HEK293 (cell line): Measurements from ENCODE around the gene CHI3L1.

Experiments used
- KLF10 ChIP-seq: fragments of 450-650 bp; IDR thresholded peaks from 2 replicates; pipeline ENCODE4 v1.5.1; 2018; ENCODE audit warnings: missing biosample characterization, mild to moderate bottlenecking, missing genetic modification characterization
- KLF9 ChIP-seq: fragments of 450-650 bp; formaldehyde crosslinking; IDR thresholded peaks from 2 replicates; pipeline ENCODE4 v1.5.1; 2016; ENCODE audit warnings: missing biosample characterization, missing genetic modification characterization, low read depth
- PRDM10 ChIP-seq: fragments of 450-650 bp; formaldehyde crosslinking; IDR thresholded peaks from 2 replicates; pipeline ENCODE4 v1.5.1; 2016; ENCODE audit warnings: missing biosample characterization, missing genetic modification characterization
- SP7 ChIP-seq: fragments of 450-650 bp; formaldehyde crosslinking; IDR thresholded peaks from 2 replicates; pipeline ENCODE4 v1.5.1; 2016; ENCODE audit warnings: missing biosample characterization, missing genetic modification characterization
- TCF7L2 ChIP-seq: IDR thresholded peaks from 2 replicates; pipeline ENCODE4 v1.6.1; 2011; ENCODE audit warnings: low read depth, mild to moderate bottlenecking, inconsistent platforms, low read length, moderate library complexity, borderline replicate concordance
- WT1 ChIP-seq: fragments of 450-650 bp; formaldehyde crosslinking; IDR thresholded peaks from 2 replicates; pipeline ENCODE4 v1.5.1; 2016; ENCODE audit warnings: missing biosample characterization, missing genetic modification characterization
- ZBTB44 ChIP-seq: fragments of 450-650 bp; IDR thresholded peaks from 2 replicates; pipeline ENCODE4 v1.5.1; 2018; ENCODE audit warnings: missing biosample characterization, mild to moderate bottlenecking, missing genetic modification characterization
- ZNF138 ChIP-seq: fragments of 450-650 bp; formaldehyde crosslinking; IDR thresholded peaks from 2 replicates; pipeline ENCODE4 v1.5.1; 2016; ENCODE audit warnings: missing biosample characterization, missing genetic modification characterization, borderline replicate concordance
- ZNF223 ChIP-seq: fragments of 450-650 bp; formaldehyde crosslinking; IDR thresholded peaks from 2 replicates; pipeline ENCODE4 v1.5.1; 2016; ENCODE audit warnings: missing biosample characterization, missing genetic modification characterization
- ZNF23 ChIP-seq: fragments of 450-650 bp; formaldehyde crosslinking; IDR thresholded peaks from 2 replicates; pipeline ENCODE4 v1.5.1; 2016; ENCODE audit warnings: missing biosample characterization, missing genetic modification characterization, borderline replicate concordance
- ZNF248 ChIP-seq: fragments of 450-650 bp; formaldehyde crosslinking; IDR thresholded peaks from 2 replicates; pipeline ENCODE4 v1.5.1; 2017; ENCODE audit warnings: missing biosample characterization, missing genetic modification characterization
- ZNF302 ChIP-seq: fragments of 450-650 bp; formaldehyde crosslinking; IDR thresholded peaks from 2 replicates; pipeline ENCODE4 v1.5.1; 2016; ENCODE audit warnings: missing biosample characterization, missing genetic modification characterization, low read depth
- ZNF335 ChIP-seq: fragments of 450-650 bp; formaldehyde crosslinking; conservative IDR thresholded peaks from 2 replicates; pipeline ENCODE4 v1.5.1; 2016; ENCODE audit warnings: missing biosample characterization, missing genetic modification characterization
- ZNF37A ChIP-seq: fragments of 450-650 bp; IDR thresholded peaks from 2 replicates; pipeline ENCODE4 v1.5.1; 2018; ENCODE audit warnings: missing biosample characterization, missing genetic modification characterization
- ZNF473 ChIP-seq: fragments of 450-650 bp; formaldehyde crosslinking; IDR thresholded peaks from 2 replicates; pipeline ENCODE4 v1.5.1; 2017; ENCODE audit warnings: missing biosample characterization, missing genetic modification characterization
- ZNF501 ChIP-seq: fragments of 450-650 bp; formaldehyde crosslinking; IDR thresholded peaks from 2 replicates; pipeline ENCODE4 v1.5.1; 2016; ENCODE audit warnings: missing biosample characterization, missing genetic modification characterization
- ZNF548 ChIP-seq: fragments of 450-650 bp; formaldehyde crosslinking; IDR thresholded peaks from 2 replicates; pipeline ENCODE4 v1.5.1; 2016; ENCODE audit warnings: missing biosample characterization, missing genetic modification characterization
- ZNF549 ChIP-seq: fragments of 450-650 bp; IDR thresholded peaks from 2 replicates; pipeline ENCODE4 v1.5.1; 2018; ENCODE audit warnings: missing biosample characterization, missing genetic modification characterization, mild to moderate bottlenecking, inconsistent platforms, moderate library complexity
- ZNF561 ChIP-seq: fragments of 450-650 bp; IDR thresholded peaks from 2 replicates; pipeline ENCODE4 v1.5.1; 2018; ENCODE audit warnings: missing biosample characterization, missing genetic modification characterization, borderline replicate concordance
- ZNF621 ChIP-seq: fragments of 450-650 bp; formaldehyde crosslinking; IDR thresholded peaks from 2 replicates; pipeline ENCODE4 v1.5.1; 2017; ENCODE audit warnings: missing biosample characterization, missing genetic modification characterization
- ZNF623 ChIP-seq: fragments of 450-650 bp; formaldehyde crosslinking; IDR thresholded peaks from 2 replicates; pipeline ENCODE4 v1.5.1; 2016; ENCODE audit warnings: missing biosample characterization, missing genetic modification characterization
- ZNF624 ChIP-seq: fragments of 450-650 bp; formaldehyde crosslinking; IDR thresholded peaks from 2 replicates; pipeline ENCODE4 v1.5.1; 2017; ENCODE audit warnings: missing biosample characterization, missing genetic modification characterization
- ZNF658 ChIP-seq: fragments of 450-650 bp; formaldehyde crosslinking; IDR thresholded peaks from 2 replicates; pipeline ENCODE4; 2016; ENCODE audit warnings: missing biosample characterization, missing genetic modification characterization
- ZNF76 ChIP-seq: fragments of 450-650 bp; formaldehyde crosslinking; IDR thresholded peaks from 2 replicates; pipeline ENCODE4; 2016; ENCODE audit warnings: low read depth, missing biosample characterization, missing genetic modification characterization, borderline replicate concordance
- ZNF830 ChIP-seq: fragments of 450-650 bp; IDR thresholded peaks from 2 replicates; pipeline ENCODE4 v1.5.0; 2018; ENCODE audit warnings: missing biosample characterization, missing genetic modification characterization, low read depth, mild to moderate bottlenecking, moderate library complexity
- TF ChIP-seq, protein P1 (sequence below): fragments of 450-650 bp; formaldehyde crosslinking; IDR thresholded peaks from 2 replicates; pipeline ENCODE4 v1.5.1; 2017; ENCODE audit warnings: missing biosample characterization, missing genetic modification characterization
- TF ChIP-seq, protein P2 (sequence below): fragments of 450-650 bp; formaldehyde crosslinking; IDR thresholded peaks from 2 replicates; pipeline ENCODE4 v1.5.1; 2016; ENCODE audit warnings: missing biosample characterization, missing genetic modification characterization

CHI3L1 gene

GRCh38 chr1:203153051-203153988 is 33.2 kb downstream of the CHI3L1 start (continued):
- TF ChIP-seq ZNF624 (tag by site-specific recombination) (no peak), ZNF76 (tag by site-specific recombination) (no peak), WT1 (tag by site-specific recombination) (peak; percentile 50; the same call in 1 of the 2 replicates), ZNF223 (tag by site-specific recombination) (no peak), ZNF658 (tag by site-specific recombination) (no peak), ZBTB44 (tag by site-specific recombination) (no peak), ZNF621 (tag by site-specific recombination) (no peak), ZNF548 (tag by site-specific recombination) (no peak), ZNF37A (no peak), KLF9 (tag by site-specific recombination) (no peak), SP7 (no peak), ZNF561 (tag by site-specific recombination) (no peak), ZNF248 (no peak), ZNF335 (no peak), ZNF501 (no peak), PRDM10 (tag by site-specific recombination) (no peak), TCF7L2 (no peak; the same call in 1 of the 2 replicates), ZNF302 (no peak), ZNF138 (tag by site-specific recombination) (no peak), ZNF830 (tag by site-specific recombination) (no peak), ZNF23 (tag by site-specific recombination) (no peak), ZNF623 (tag by site-specific recombination) (no peak), KLF10 (tag by site-specific recombination) (no peak), ZNF549 (tag by site-specific recombination) (no peak), ZNF473 (tag by site-specific recombination) (no peak)
- TF ChIP-seq, protein P1, sequence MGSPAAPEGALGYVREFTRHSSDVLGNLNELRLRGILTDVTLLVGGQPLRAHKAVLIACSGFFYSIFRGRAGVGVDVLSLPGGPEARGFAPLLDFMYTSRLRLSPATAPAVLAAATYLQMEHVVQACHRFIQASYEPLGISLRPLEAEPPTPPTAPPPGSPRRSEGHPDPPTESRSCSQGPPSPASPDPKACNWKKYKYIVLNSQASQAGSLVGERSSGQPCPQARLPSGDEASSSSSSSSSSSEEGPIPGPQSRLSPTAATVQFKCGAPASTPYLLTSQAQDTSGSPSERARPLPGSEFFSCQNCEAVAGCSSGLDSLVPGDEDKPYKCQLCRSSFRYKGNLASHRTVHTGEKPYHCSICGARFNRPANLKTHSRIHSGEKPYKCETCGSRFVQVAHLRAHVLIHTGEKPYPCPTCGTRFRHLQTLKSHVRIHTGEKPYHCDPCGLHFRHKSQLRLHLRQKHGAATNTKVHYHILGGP (tag by site-specific recombination), result no peak
- TF ChIP-seq, protein P2, sequence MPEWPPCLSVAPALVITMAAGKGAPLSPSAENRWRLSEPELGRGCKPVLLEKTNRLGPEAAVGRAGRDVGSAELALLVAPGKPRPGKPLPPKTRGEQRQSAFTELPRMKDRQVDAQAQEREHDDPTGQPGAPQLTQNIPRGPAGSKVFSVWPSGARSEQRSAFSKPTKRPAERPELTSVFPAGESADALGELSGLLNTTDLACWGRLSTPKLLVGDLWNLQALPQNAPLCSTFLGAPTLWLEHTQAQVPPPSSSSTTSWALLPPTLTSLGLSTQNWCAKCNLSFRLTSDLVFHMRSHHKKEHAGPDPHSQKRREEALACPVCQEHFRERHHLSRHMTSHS (tag by site-specific recombination), result no peak
